ENCODE data around the gene CIROP. TPM values are rescaled to one million over a fixed set of nuclear protein-coding genes. Genes with fewer than 3 reads are reported as not detected.

CIROP gene
- total and polyA plus RNA-seq, 9 of the 15 experiments (the other 6 are each of a cell fraction or from before 2014, with no cell fraction given): not detected

DNA sequence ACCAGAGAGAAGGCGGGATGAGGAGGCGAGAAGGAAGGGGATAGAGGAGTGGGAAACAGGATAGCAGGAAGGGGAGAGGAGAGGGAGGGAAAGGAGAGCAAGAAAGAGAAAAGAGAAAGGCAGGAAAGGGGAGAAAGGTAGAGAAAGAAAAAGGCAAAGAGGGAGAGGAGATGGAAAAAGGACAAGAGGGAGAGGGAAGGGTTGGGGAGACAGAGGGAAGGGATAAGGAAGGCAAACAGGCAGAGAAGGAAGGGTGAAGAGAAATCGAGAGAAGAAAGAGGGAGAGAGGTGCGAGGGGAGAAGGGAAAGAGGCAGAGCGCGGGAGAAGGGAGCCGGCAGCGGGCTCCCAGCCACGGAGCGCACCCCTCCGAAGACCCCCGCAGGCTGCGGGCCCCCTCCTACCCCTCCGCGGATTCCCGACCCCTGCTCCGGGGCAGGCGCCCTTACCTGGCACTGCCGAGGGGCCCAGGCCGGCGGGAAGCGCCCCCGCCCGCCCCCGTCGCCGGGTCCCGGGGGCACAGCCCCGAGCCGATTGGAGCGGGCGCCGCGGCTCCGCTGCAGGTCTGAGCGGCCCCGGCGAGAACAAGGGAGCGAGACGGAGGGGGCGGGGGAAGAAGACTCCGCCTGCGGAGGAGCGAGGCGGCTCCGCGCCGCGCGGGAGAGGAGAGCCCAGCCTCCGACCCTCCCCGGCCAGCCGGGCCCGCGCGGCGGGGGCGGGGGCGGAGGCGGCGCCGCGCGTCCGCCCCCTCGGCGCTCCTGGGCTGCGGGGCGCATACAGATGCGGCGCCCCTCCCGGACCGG lies 47.6 kb downstream of the CIROP start, which contains the start of gene CDH24 (continued):
- no peak for TF ChIP-seq ZNF561 (CRISPR knock-in tag; conservative IDR thresholded peaks at IDR 0.05)
- TF ChIP-seq MEF2D (tag; conservative IDR thresholded peaks at IDR 0.05; ENCODE audit: low read depth): no peak
- 0 out of 2 replicates have a peak, but pooled peaks have one; percentile 67 for TF ChIP-seq PHB (CRISPR knock-in tag; IDR thresholded peaks at IDR 0.05)
- TF ChIP-seq, protein P1, sequence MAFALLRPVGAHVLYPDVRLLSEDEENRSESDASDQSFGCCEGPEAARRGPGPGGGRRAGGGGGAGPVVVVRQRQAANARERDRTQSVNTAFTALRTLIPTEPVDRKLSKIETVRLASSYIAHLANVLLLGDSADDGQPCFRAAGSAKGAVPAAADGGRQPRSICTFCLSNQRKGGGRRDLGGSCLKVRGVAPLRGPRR (CRISPR knock-in tag; IDR thresholded peaks at IDR 0.05): no peak
- TF ChIP-seq RBFOX2 (IDR thresholded peaks at IDR 0.05; ENCODE audit: low read depth, low read length): peak; percentile 58; the same call in 1 of the 2 replicates
- TF ChIP-seq ZNF23 (CRISPR knock-in tag; IDR thresholded peaks at IDR 0.05): no peak
- TF ChIP-seq ZNF589 (CRISPR knock-in tag; IDR thresholded peaks at IDR 0.05; ENCODE audit: low read depth): no peak
- TF ChIP-seq FOS (IDR thresholded peaks at IDR 0.05; ENCODE audit: extremely low read depth, insufficient read length): no peak
- no peak for TF ChIP-seq FOXJ3 (CRISPR knock-in tag; IDR thresholded peaks at IDR 0.05)

Measured in K562 (cell line).